ENCODE measurements around the gene CHID1. TPM values are rescaled to one million over a fixed set of nuclear protein-coding genes. Genes with fewer than 3 reads are reported as not detected.

Gene CHID1
- polyA plus RNA-seq, 1 experiment: 95.5 TPM

- Histone ChIP-seq H3K27me3 (ENCODE audit: control insufficient read depth, insufficient read depth, low read length) (no peaks in the 10 kb centered on the region), H3K4me3 (ENCODE audit: low read depth, low read length) (no peak overlapping the region), H3K9me3 (ENCODE audit: control insufficient read depth, insufficient read depth, low read length) (no peaks in the 10 kb centered on the region; the same call in 1 of the 2 replicates), H3K27ac (ENCODE audit: low read depth, low read length) (no peak overlapping the region)
- no peak for DNase-seq (ENCODE audit: low read depth, low spot score)
- ChIA-PET POLR2A (no interaction called here), CTCF (interaction anchor here (1.8 kb wide), 1 partner anchor 10 kb away, joined by 6 read pairs; the partner anchor contains the start of gene AP2A2)
- TF ChIP-seq, protein P1, sequence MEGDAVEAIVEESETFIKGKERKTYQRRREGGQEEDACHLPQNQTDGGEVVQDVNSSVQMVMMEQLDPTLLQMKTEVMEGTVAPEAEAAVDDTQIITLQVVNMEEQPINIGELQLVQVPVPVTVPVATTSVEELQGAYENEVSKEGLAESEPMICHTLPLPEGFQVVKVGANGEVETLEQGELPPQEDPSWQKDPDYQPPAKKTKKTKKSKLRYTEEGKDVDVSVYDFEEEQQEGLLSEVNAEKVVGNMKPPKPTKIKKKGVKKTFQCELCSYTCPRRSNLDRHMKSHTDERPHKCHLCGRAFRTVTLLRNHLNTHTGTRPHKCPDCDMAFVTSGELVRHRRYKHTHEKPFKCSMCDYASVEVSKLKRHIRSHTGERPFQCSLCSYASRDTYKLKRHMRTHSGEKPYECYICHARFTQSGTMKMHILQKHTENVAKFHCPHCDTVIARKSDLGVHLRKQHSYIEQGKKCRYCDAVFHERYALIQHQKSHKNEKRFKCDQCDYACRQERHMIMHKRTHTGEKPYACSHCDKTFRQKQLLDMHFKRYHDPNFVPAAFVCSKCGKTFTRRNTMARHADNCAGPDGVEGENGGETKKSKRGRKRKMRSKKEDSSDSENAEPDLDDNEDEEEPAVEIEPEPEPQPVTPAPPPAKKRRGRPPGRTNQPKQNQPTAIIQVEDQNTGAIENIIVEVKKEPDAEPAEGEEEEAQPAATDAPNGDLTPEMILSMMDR (IDR thresholded peaks at IDR 0.05; ENCODE audit: low read depth, low read length): no peak
Measured at GRCh38 chr11:914747-915501, 4.3 kb upstream of the CHID1 start.

- CTCF ChIA-PET: no interaction called here
- no peaks in the 10 kb centered on the region; the same call in 1 of the 2 replicates for H3K9me3 ChIP-seq (ENCODE audit: control insufficient read depth, insufficient read depth, low read length)
- TF ChIP-seq, protein P1 (IDR thresholded peaks at IDR 0.05; ENCODE audit: low read depth, low read length): no peak
- POLR2A ChIA-PET: no interaction called here
- no peaks in the 10 kb centered on the region for H3K27me3 ChIP-seq (ENCODE audit: control insufficient read depth, insufficient read depth, low read length)
- H3K27ac ChIP-seq (ENCODE audit: low read depth, low read length): no peak overlapping the region
- DNase-seq (ENCODE audit: low read depth, low spot score): no peak
- no peak overlapping the region for H3K4me3 ChIP-seq (ENCODE audit: low read depth, low read length)
Measured at GRCh38 chr11:914204-914603, 3.6 kb upstream of the CHID1 start.

DNA sequence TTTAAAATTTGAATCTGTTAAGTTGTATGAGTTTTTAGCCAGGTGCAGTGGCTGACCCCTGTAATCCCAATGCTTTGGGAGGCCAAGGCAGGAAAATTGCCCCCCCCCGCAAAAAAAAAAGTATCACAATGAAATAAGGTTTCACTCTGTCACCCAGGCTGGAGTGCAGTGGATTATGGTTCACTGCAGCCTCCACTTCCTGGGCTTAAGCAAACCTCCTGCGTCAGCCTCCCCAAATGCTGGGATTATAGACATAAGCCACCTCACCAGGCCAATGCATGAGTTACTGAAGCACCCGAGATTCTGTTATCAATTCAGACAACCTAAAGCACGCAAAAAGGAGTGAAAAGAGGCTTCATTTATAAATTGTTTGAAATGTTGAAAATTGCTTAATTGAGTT is 2.4 kb upstream of the CHID1 start:
- TF ChIP-seq, protein P1 (IDR thresholded peaks at IDR 0.05; ENCODE audit: low read depth, low read length): no peak
- CTCF ChIA-PET: no interaction called here

DNA sequence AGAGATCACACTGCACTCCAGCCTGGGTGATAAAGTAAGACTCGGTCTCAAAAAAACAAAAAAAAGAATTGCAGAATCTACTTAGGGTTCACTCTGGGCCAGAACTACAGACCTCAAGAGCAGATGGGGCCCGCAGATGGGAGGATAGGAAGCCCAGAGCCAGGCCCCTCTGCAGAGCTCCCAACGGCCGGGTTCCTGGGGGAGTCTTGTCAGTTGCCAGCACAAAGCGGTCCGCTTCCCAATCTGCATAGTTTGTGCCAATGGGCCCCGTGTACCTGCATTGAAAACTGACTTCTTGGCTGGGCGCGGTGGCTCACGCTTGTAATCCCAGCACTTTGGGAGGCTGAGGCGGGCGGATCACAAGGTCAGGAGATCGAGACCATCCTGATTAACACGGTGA is 1.7 kb upstream of the CHID1 start:
- H3K27ac ChIP-seq (ENCODE audit: low read depth, low read length): no peak overlapping the region
- ChIA-PET CTCF (no interaction called here), POLR2A (no interaction called here)
- H3K27me3 ChIP-seq (ENCODE audit: control insufficient read depth, insufficient read depth, low read length): no peaks in the 10 kb centered on the region
- TF ChIP-seq, protein P1 (IDR thresholded peaks at IDR 0.05; ENCODE audit: low read depth, low read length): no peak
- no peak for DNase-seq (ENCODE audit: low read depth, low spot score)
- H3K9me3 ChIP-seq (ENCODE audit: control insufficient read depth, insufficient read depth, low read length): no peaks in the 10 kb centered on the region; the same call in 1 of the 2 replicates
- H3K4me3 ChIP-seq (ENCODE audit: low read depth, low read length): no peak overlapping the region

More for the DNA sequence above, 2.4 kb upstream of the CHID1 start:
- POLR2A ChIA-PET: no interaction called here
- no peak for DNase-seq (ENCODE audit: low read depth, low spot score)
- no peaks in the 10 kb centered on the region for H3K27me3 ChIP-seq (ENCODE audit: control insufficient read depth, insufficient read depth, low read length)
- H3K27ac ChIP-seq (ENCODE audit: low read depth, low read length): no peak overlapping the region
- no peak overlapping the region for H3K4me3 ChIP-seq (ENCODE audit: low read depth, low read length)
- H3K9me3 ChIP-seq (ENCODE audit: control insufficient read depth, insufficient read depth, low read length): no peaks in the 10 kb centered on the region; the same call in 1 of the 2 replicates

DNA sequence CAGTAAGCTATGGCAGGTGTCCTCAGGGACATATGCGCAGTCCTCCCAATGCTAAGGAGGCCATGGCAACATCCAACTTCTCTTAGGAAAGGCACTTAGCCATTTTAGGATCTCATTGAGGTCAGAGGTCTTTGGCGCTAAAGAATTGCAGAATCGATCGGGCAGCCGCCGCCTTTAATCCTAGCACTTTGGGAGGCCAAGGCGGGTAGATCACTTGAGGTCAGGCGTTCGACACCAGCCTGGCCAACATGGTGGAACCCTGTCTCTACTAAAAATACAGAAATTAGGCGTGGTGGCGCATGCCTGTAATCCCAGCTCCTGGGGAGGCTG is 1.2 kb upstream of the CHID1 start:
- POLR2A ChIA-PET: interaction anchor here (0.7 kb wide), 1 partner anchor 20 kb away, joined by 3 read pairs; no protein-coding TSS in a partner anchor
- Histone ChIP-seq H3K4me3 (ENCODE audit: low read depth, low read length) (no peak overlapping the region), H3K9me3 (ENCODE audit: control insufficient read depth, insufficient read depth, low read length) (no peaks in the 10 kb centered on the region; the same call in 1 of the 2 replicates), H3K27me3 (ENCODE audit: control insufficient read depth, insufficient read depth, low read length) (no peaks in the 10 kb centered on the region), H3K27ac (ENCODE audit: low read depth, low read length) (no peak overlapping the region)
- TF ChIP-seq, protein P1 (IDR thresholded peaks at IDR 0.05; ENCODE audit: low read depth, low read length): no peak
- CTCF ChIA-PET: interaction anchor here (0.8 kb wide), 1 partner anchor 18 kb away, joined by 6 read pairs; no protein-coding TSS in a partner anchor
- DNase-seq (ENCODE audit: low read depth, low spot score): no peak
